NCI-H2196 (cell line): ENCODE measurements around the gene MAPKAPK3.
A peak's percentile ranks its signal among the peaks of the same experiment; 100 is the strongest.
"Not testable (repeated sequence)": the region's sequence is repeated elsewhere in the genome, so short reads cannot be mapped to it uniquely, and the experiment has no call there.

Source experiments
- DNase-seq: peaks from one replicate; lab custom pipeline; 2025; ENCODE audit not compliant: unreplicated experiment; lab: John Stamatoyannopoulos, UW

Gene MAPKAPK3

DNA sequence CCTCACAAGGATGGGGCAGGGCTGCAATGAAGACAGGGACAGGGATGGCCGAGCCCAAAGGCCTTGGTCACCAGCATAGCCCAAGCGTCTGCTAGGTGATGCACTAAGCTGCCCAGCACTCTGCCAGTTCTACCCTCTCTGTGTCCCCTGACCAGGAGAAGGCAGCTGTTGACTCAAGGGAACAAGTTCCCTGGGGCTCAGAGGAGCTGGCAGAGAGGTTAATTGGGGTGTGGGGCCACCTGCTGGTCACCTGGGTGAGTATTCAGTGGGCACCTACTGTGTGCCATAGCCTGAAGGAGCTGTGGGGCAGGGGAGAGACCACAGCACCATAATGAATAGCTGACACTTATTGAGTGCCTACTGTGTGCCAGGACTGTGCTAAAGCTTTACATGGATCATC is 35.8 kb downstream of the MAPKAPK3 start:
- no peak for DNase-seq

DNA sequence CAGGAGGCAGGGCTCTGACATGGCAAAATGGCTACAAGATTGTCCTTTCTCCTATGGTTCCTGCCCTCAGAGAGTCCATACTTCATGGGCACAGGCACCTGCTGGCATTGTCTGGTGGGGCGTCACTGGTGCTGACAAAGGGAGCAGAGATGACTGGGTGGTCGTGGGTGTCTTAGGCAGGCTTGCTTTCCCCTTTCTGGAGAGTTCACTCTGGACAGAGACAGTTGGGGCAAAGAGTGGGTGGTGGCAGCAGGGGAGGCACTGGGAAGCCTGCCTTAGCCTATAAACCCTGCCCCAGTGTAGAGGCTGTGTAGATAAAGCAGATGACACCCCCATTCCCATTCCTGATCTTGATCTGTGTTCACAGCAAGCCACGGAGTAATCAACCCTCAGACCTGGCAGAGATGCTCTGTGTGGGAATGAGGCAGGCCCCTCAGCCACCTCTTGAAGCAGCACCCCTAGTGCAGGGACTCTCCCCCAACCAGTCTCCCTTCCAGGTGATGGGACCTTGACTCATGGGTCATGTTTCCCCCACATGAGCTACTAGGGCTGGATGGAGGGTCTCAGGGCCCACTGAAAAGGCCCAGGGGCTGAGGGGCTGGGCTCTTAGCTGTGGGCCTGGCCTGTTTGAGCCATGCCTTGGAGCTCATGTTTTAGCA is 37.1 kb downstream of the MAPKAPK3 start:
- no peak for DNase-seq

DNA sequence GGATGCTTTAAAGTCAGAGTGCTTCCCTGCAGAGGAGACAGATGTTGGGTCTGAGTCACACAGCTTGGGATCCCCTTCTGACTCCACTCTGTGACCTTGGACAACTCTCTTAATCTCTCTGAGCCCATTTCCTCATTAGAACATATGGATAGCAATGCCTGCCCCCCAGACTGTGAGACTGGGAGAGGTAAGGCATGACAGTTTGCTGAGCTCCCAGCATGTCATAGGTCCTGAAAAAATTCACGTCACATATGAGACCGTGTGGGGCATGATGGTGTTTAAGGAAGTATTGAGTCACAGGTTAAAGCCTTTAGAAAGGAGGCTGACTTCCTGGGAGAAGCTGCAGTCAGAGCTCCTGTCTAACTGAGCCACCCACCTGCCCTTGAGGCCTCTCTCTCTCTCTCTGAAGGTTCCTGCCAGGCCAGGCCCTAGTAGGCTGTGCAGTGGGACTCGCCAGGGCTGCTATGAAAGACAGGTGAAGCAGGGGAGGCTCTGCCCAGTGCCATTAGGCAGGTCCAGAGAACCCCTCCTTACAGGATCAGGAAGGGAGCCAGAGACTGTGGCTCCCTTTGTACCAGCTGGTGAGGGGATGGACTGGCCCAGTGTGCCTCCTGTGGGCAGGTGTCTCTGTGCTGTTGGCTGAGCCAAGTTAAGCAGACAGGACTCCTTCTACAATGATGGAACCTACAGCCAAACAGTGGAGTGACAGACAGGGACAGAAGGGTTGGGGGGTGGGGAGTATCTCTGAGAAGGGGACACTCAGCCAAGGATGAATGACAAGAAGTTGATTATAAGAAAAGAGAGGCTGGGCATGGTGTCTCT is 38.3 kb downstream of the MAPKAPK3 start:
- no peak for DNase-seq

- no peak for DNase-seq
These were observed 39.7 kb downstream of the MAPKAPK3 start for GRCh38 chr3:50656417-50657195.

DNA sequence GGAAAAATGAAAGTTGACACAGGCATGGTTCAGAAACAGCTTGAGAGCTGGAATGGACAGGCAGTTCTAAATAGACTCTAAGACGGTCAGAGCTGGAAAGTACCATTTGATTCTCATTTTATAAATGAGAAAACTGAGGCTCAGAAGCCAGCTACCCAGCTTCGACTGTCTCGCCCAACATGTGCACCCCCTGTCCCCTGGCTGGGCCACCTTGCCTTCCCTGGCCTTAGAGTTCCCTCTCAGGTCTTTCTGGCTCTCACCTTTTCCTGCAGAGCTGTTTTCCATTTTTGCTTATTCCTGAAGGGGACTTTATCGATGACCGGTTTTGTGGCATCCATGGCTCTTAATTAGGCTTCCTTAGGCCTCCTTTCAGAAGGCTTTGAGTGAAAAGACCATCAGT is 40.5 kb downstream of the MAPKAPK3 start:
- no peak for DNase-seq

- no peak for DNase-seq
These were observed 40.9 kb downstream of the MAPKAPK3 start for GRCh38 chr3:50657816-50658215.

GRCh38 chr3:50658416-50658815 is 41.5 kb downstream of the MAPKAPK3 start:
- DNase-seq, result no peak

DNA sequence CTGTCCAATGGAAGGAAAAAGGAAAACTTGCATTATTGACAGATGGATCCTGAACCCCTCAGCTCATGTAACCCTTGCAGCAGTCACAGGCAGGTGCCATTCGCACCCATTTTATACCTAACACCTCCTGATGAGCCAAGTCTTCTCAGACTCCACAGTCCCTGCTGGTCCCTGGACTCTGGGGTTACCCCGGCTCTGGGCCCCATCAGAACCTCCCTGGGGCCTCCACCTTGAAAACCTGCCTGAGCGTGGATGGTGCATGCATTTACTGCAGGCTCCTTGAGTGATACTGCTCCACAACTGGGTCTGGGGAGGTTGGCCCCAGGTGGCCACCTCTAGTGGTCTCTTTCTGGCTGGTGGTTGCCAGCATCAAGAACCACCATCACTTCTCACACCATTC is 41.9 kb downstream of the MAPKAPK3 start:
- DNase-seq, result no peak

DNA sequence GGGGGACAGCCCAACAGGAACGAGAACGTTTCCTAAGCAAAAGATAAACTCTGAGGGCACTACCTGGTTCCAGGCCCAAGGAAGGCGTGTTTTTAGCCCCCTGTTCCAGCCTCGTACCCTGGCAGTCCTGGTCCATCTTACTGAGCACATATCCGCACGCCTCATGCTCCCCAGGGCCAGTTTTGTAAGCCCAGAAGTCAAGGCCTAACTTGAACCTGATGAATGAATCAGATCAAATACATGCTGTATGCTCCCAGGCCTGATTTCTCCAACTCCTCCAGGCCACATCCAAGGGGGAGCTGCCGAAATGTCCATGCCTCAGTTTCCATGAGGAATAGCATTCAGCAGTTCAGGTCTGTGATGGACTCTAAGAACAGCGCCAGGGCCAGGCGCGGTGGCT is 43.4 kb downstream of the MAPKAPK3 start:
- DNase-seq, result no peak

- no peak for DNase-seq
These were observed 44.4 kb downstream of the MAPKAPK3 start for GRCh38 chr3:50661321-50661837.

DNA sequence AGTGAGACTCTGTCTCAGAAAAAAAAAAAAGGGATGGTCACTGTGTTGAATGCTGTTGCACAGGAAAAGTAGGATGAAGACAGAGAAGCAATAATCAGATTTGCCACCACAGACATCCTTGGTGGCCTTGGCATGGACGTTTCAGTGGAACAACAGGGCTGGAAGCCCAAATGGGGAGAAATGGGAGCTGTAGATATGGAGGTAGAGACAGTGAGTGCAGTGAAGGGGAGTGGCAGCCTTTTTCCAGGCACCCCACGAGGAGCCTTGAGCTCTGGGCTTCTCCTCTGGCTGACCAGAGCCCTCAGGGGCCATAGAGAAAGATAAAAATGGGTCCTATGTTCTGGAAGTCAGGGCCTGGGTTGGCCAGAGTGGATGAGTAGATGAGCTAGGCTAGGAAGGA is 45.5 kb downstream of the MAPKAPK3 start:
- DNase-seq, result no peak

DNA sequence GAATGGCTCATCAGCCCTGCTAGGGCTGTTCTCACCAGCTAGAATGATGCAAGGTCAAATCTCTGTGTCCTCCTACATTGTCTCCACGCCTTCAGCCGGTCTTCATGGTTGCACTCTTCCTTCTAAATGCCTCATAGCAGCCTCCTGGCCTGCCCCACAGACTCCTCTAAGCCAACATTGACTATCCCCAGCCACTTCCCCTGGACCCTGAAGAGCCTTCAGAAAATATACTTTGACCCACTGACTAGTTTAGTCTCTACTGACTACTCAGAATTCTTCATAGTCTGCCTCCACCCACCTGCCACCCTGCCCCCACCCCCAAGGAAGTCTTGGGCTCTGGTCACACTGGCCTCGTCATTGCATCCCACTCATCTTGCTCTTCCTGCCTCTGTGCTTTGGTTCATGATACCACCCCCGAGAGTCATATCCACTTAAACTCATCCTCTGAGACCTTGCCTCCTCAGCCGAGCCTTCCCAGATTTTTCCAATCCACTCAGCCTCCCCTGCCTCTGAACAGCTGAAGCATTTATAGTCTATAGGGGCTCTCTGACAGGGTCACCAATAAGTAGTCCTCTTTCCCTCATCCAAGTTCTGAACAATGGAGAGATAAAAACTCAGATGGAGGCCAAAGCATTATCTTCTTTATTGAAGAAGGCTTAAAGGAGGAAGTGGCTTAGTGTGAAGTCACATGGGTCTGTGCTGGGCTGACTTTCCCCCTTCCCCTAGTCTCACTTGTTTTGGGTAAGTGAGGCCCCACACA is 48.3 kb downstream of the MAPKAPK3 start:
- no peak for DNase-seq

GRCh38 chr3:50665841-50666115 is 48.8 kb downstream of the MAPKAPK3 start:
- not testable (repeated sequence) for DNase-seq

DNA sequence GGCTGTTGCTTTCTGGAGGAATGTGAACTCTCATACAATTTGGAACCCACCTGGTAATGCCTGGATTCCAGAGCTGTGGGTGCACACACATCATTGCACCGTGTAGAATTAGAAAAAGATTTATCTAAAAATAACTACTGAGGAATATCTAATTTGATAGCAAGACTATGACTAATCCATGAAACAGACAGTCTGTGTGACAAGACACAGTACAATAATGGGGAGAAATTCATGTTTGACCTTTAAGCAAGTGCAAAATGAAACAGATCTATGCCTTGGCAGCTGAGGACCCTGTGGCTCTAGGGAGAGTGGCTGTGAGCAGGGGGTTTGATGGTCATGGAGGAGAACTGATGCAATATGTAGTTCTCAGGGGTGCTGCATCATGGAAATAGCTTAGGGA is 49.9 kb downstream of the MAPKAPK3 start:
- no peak for DNase-seq

DNA sequence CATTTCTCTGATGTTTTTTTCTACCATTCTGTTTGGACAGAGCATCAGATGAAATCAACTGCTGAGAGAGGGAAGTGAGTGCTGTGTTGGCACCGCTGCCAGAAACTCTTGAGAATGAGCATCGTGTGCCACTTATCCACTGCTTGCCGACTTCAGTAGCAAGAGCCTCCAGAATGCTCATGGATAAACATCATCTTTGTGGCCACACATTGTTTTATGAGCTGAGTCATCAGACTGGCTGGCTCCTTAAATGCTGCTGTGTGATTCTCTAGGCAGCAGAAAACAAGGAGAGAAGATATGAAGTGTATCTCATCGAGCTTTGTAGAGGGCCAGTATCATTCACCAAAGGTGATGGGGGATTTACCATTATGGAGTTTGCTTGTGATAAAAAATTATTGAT is 54.4 kb downstream of the MAPKAPK3 start:
- DNase-seq, result peak; percentile 76

- DNase-seq, result no peak
These were observed 55.7 kb downstream of the MAPKAPK3 start for GRCh38 chr3:50672656-50673055.

GRCh38 chr3:50673931-50674330 is 57.0 kb downstream of the MAPKAPK3 start:
- no peak for DNase-seq

DNA sequence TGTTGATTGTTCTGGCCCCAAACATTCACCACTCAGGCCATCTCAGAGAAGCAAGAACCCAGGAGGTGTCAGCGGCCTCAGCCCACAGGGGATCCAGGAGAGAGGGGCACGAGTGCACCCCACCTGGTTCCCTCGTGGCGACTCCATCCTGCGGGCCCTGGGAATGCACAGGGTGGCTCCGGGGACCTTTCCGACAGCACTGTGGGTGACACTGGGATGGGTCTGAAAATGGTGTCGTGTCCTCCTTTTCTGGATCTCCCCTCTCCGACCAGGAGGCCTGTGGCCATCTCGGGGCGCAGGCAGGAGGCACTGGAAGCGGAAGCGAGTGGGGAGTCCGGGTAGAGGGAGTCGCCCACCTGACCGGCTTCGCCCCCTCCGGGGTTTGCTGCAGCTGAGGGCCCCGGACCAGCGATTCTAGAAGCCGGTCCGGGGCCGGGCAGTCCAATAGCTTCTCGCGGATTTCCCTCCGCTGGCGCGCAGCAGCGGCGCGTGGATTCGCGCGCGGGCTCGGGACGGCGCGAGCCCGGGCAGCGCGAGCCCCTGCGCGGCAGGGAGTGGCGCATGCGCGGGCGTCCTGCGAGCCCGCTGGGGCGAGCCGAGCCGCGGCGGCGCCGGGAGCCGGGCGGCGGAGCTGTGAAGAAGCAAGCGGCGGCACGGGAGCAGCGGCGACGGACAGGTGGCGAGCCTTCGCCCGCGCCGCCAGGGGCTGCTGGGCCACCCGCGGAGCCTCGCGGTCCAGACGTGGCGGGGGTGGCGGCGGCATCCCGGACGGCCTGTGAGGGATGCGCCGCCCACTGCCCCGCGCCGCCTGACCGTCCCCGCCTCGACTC is 57.6 kb downstream of the MAPKAPK3 start, which contains the start of gene DOCK3:
DOCK3 (plus strand) TSS at position 579 of the 830 bp plus-strand sequence. CDS start 337 bp downstream, outside the sequence.
- peak; percentile 46 for DNase-seq

GRCh38 chr3:50675179-50676030 is 58.5 kb downstream of the MAPKAPK3 start:
- DNase-seq, result peak; percentile 30
